Measurements from ENCODE around the gene FGG.

DNA sequence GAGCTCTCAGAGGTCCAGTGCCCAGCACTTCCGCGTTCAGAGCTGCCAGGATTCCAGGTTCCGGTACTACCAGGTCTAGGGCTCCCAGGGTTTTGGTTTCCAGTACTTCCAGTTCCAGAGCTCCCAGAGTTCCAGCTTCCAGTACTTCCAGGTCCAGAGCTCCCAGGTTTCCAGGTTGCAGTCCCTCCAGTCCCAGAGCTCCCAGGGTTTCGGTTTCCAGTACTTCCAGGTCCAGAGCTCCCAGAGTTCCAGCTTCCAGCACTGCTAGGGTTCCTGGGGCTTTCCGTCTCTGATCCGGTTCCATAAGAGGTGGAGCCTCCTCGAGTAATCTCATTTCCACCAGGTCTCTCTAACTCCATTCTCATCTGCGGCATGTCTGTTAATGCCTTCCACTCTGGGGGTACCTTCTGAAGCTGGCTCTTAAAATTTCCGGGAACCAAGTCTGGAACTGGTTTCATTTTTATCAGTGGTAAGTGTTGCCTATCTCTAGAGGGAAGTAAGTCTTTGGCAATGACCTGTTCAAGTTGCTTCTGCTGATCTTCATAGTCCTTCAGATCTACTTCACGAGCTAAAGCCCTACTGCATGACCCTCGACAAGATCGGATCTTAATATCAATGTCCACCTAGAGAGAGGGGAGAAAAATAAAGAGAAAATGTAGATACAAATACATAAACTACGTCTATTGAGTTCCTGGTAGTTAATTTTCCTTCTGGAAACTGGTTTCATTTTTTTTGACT lies 26.0 kb downstream of the FGG start:
- TF ChIP-seq, protein P1, sequence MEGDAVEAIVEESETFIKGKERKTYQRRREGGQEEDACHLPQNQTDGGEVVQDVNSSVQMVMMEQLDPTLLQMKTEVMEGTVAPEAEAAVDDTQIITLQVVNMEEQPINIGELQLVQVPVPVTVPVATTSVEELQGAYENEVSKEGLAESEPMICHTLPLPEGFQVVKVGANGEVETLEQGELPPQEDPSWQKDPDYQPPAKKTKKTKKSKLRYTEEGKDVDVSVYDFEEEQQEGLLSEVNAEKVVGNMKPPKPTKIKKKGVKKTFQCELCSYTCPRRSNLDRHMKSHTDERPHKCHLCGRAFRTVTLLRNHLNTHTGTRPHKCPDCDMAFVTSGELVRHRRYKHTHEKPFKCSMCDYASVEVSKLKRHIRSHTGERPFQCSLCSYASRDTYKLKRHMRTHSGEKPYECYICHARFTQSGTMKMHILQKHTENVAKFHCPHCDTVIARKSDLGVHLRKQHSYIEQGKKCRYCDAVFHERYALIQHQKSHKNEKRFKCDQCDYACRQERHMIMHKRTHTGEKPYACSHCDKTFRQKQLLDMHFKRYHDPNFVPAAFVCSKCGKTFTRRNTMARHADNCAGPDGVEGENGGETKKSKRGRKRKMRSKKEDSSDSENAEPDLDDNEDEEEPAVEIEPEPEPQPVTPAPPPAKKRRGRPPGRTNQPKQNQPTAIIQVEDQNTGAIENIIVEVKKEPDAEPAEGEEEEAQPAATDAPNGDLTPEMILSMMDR (IDR thresholded peaks at IDR 0.05) = no peak
- TF ChIP-seq POLR2A (IDR thresholded peaks at IDR 0.05) = no peak
